ENCODE data around the gene PIP4K2A.

- TF ChIP-seq CTCF (IDR thresholded peaks at IDR 0.05) (no peak), POLR2A (IDR thresholded peaks at IDR 0.05) (no peak)
These were observed 68.0 kb downstream of the PIP4K2A start for GRCh38 chr10:22646388-22646853.

Measured in breast epithelium (tissue), 3 donors.